CD4-positive, alpha-beta T cell treated with Interleukin-17A for 4 hours (primary cell): Measurements from ENCODE around the gene MAD2L2.
A peak's percentile ranks its signal among the peaks of the same experiment; 100 is the strongest.

Experiments
- DNase-seq: peaks from one replicate; pipeline ENCODE4 v3.0.0-alpha.2; 2020; ENCODE audit warnings: mixed read lengths

Gene MAD2L2

DNA sequence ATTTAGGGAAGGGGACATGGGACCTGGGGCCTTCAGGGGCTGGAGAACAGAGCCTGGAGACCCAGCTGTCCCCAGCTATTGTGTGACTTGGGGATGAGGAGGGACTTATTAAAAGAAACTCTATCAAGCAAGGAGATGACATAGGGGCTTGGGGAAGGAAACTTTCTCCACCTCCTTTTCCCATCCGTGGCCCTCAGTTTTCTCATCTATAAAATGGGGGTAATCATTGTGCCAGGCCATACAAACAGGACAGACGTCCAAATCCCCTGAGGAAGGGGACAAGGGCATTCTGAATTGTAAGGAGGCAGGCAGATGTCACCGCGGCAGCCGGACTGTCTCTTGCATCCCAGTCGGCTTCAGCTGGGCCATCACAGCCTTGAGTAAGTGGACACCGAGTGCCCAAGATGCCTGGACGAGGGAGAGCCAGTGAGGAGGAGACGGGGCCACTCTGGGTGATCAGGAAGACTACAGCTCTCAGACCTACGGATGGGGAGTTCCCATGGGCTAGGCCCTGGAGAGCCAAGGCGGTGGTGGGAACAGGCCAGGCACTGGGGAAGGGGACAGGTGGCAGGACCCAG lies 28.7 kb downstream of the MAD2L2 start:
- DNase-seq, result no peak

GRCh38 chr1:11651017-11651416 lies 29.9 kb downstream of the MAD2L2 start:
- no peak for DNase-seq

- DNase-seq, result peak; percentile 82
These were observed 30.5 kb downstream of the MAD2L2 start for GRCh38 chr1:11650331-11650991.

DNA sequence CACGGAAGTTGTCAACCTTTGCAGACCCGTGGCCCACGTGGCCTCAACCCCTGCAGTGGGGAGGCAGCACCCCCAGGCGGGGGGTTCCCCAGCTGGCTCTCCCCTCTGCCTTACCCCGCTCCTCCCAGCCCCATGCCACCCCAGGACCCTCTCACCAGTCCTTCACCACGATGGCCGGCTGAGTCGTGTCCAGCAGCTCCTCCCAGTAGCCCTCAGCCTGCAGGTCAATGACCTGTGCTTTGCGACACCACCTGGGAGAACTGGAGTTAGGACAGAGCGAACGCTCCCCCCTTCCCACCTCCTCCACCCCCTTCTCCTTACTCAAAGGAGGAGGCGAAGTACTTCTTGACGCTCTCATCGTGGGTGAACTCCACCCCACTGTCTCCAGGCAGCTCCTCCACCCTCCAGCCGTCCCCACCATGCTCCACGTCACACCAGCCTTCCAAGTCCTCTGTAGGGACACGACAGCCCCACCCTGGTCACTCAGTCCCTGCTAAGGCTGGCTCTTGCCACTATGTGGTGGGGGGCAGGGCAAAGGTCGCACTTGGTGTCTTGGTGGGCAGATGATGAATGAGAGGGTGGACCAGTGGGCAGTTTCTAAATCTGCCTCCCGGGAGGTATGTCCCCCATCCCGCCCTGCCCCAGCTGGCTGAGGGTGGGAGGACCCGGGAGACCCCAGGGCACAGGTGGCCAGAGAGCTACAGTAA lies 31.2 kb downstream of the MAD2L2 start:
- peak; percentile 18 for DNase-seq

DNA sequence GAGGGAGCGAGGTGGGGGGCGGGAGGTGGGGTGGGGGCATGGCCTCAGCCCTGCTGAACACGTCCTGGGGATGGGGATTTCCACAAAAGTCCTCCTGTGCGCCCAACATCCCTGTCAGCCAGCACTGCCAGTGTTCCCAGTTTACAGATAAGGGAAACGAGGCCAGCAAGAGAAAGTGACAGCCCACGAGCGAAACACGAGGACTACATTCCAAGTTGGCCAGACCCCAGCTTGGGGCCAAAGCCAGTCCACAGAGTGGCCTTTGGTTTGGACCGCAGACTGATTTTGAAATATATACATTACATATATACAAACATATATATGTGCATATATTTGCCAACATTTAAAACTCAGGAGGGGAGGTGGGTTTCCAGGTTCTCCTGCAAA lies 31.7 kb downstream of the MAD2L2 start:
- no peak for DNase-seq

GRCh38 chr1:11648732-11649158 lies 32.2 kb downstream of the MAD2L2 start:
- DNase-seq, result peak; percentile 66

DNA sequence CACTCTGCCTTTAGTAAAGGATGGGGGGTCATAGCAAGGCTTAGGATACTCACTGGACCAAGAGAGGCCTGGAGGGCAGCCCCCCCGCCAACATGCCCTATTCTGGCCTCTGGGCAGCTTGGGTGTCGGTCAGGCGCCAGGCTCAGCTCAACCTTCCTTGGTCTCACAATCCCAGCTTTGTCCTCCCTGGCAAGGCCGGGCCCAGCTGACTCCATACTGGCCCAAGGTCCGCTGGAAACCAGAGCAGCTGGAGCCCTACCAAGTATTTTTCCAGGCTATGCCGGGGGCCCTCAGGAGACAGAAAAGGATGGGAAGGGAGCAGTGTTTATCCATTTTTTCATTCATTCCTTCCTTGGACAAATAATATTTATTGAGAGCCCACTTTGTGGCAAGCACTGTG lies 32.9 kb downstream of the MAD2L2 start:
- no peak for DNase-seq

GRCh38 chr1:11647333-11647732 lies 33.6 kb downstream of the MAD2L2 start:
- no peak for DNase-seq

GRCh38 chr1:11646317-11646716 lies 34.6 kb downstream of the MAD2L2 start:
- DNase-seq, result no peak

DNA sequence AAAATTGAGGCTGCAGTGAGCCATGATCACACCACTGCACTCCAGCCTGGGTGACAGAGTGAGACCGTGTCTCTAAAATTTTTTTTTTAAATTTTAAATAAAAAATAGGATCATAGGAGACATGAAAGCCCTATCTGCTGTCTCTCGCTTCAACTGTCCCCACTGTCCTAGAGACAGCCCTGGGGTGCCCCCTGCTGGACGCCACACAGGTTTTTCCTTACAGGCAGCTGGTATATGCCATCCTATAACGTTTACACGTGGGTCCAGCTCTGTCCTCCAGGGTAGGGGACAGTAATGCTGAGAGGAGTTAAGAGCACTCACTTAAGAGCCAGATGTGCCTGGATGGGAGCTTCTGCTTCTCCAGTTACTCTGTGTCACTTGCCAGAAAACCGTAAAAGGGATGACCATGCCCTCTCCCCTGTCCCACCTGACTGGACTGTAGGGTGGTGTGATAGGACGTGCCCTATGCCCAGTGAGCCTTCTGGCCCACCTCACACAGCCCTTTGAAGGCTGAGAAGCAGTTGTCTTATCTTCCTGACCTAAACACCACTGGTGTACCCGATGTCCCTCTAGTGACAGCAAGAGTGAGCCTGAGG lies 35.2 kb downstream of the MAD2L2 start:
- peak; percentile 91 for DNase-seq

GRCh38 chr1:11645270-11645669 lies 35.7 kb downstream of the MAD2L2 start:
- DNase-seq, result no peak

DNA sequence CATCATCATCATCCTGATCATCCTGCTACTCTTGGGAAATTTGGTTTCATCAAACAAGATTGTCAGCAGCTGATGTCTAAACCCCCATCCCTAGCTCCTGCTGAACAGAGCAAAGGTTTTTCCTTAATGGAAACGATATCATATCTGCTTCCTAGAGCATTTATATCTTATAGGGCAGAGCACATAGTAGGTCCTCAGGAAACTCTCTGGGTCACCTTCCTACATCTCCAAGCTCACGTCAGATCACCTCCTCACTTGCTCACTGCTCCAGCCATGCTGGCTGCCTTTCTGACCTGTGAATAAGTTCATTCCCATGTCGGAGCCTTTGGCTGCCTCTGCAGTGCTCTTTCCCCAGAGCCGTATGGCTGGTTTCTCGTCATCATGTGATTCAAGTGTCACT lies 37.2 kb downstream of the MAD2L2 start:
- no peak for DNase-seq

DNA sequence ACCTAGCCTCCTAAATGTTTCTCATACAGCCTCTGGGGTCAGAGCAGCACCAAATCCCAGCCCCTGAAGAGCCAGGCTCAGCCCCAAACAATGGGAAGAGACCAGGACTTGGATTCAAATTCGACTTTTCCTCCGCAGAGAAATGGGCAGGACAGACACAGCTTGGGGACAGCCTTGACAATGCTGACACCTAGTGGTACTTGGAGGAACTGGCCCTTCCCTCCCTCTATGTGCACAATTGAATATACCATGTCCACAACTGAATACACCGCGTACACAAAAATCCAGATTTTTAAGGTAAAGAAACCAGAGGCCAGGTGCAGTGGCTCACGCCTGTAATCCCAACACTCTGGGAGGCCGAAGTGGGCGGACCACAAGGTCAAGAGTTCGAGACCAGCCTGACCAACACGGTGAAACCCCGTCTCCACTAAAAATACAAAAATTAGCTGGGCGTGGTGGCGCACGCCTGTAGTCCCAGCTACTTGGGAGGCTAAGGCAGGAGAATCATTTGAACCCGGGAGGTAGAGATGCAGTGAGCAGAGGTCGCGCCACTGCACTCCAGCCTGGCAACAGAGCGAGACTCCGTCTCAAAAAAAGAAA lies 38.4 kb downstream of the MAD2L2 start:
- peak; percentile 78 for DNase-seq

- DNase-seq, result no peak
These were observed 39.1 kb downstream of the MAD2L2 start for GRCh38 chr1:11641776-11642305.

DNA sequence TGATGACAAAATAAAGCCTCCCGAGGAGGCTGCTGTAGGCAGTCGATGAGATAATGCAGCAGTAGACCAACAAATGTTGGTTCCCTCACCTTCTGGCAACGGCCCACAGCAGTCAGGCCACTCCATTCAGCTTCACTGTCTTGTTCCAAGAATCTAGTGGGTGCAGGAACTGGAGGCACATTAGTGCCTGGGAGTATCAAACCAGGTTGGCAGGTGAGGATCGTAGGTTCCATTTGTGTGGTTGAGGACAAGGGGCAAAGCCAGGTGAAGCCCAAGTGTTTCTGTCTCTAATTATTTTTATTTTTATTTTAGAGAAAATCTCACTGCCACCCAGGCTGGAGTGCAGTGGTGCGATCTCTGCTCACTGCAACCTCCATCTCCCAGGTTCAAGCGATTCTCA lies 40.0 kb downstream of the MAD2L2 start:
- no peak for DNase-seq

GRCh38 chr1:11640101-11640500 lies 40.8 kb downstream of the MAD2L2 start:
- DNase-seq, result no peak

- no peak for DNase-seq
These were observed 41.6 kb downstream of the MAD2L2 start for GRCh38 chr1:11639372-11639771.

GRCh38 chr1:11638121-11638520 lies 42.8 kb downstream of the MAD2L2 start:
- no peak for DNase-seq

DNA sequence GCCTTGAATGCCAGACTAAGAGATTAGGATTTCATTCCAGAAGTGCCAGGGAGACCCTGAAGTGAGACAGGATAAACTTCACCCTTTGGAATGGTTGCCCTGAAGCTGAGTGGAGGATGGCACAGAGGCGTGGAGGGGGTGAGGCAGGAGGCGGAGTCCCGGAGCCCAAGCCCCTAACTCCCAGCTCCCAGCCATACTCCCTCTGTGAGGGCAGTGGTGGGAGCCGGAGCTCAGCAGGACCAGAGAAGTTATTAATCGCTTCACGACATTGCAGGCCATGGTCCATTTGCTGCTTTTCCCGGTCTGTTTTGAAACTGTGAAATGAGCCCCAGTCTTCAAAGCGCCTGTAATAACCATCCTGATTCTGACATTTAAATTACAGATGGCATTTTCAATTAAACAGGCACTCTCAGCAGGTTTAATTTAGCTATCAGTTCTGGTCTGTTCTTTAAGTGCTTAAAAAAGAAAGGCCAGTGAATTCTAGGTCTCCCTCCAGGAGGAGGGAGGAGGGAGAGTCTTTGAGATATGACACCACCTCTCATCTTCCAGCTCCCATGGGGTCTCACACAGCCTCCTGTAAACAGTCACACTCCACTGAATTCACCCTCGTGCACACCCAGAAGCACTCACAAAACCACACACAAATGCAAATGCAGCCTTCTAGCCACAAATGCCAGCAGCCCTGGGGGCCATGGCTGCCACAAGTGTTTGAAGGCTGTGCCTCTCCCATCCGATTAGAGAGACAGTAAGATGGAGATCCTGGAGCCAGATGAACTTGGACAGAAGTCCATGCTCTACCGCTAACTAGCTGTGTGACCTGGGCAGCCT lies 46.4 kb downstream of the MAD2L2 start:
- no peak for DNase-seq

- no peak for DNase-seq
These were observed 51.5 kb downstream of the MAD2L2 start for GRCh38 chr1:11629184-11630016.

- no peak for DNase-seq
These were observed 52.2 kb downstream of the MAD2L2 start for GRCh38 chr1:11628767-11629166.
